GM13976 (cell line): Measurements from ENCODE around the gene GRIN2A.

ENCODE experiments used
- DNase-seq: peaks from one replicate; pipeline ENCODE4 v3.0.0; 2012; ENCODE audit warnings: low spot score
- CTCF ChIP-seq: IDR thresholded peaks from 2 replicates; pipeline ENCODE4 v1.5.1; 2012; ENCODE audit warnings: borderline replicate concordance, mild to moderate bottlenecking; ENCODE audit not compliant: insufficient read depth; ENCODE audit errors: extremely low read depth, missing control alignments, control extremely low read depth
- in situ Hi-C: fragments of 300-500 bp; cut with MboI; formaldehyde crosslinking; loops from one replicate; pipeline ENCODE4 v1.12.0; 2022; ENCODE audit warnings: low sequenced_read_pairs, mixed read lengths, inconsistent platforms; ENCODE audit not compliant: unreplicated experiment

The GRIN2A gene

GRCh38 chr16:9864461-9864860, 317.8 kb downstream of the GRIN2A start:
- in situ Hi-C loops, result no loop called here
- TF ChIP-seq CTCF, result no peak
- no peak for DNase-seq

- in situ Hi-C loops, result no loop called here
- DNase-seq, result no peak
- no peak for TF ChIP-seq CTCF
Measured at GRCh38 chr16:9862327-9862726, 319.9 kb downstream of the GRIN2A start.

- TF ChIP-seq CTCF, result no peak
Measured at GRCh38 chr16:9860876-9861275, 321.4 kb downstream of the GRIN2A start.

GRCh38 chr16:9859701-9860327, 322.4 kb downstream of the GRIN2A start:
- in situ Hi-C loops, result no loop called here
- no peak for DNase-seq
- no peak for TF ChIP-seq CTCF

More at GRCh38 chr16:9860876-9861275, 321.4 kb downstream of the GRIN2A start:
- DNase-seq, result no peak
- in situ Hi-C loops, result no loop called here

- no peak for TF ChIP-seq CTCF
- in situ Hi-C loops, result no loop called here
- no peak for DNase-seq
Measured at GRCh38 chr16:9854675-9855074, 327.6 kb downstream of the GRIN2A start.

GRCh38 chr16:9852003-9852402, 330.2 kb downstream of the GRIN2A start:
- no peak for DNase-seq
- in situ Hi-C loops, result no loop called here
- no peak for TF ChIP-seq CTCF
